Mesenchymal stem cell (in vitro differentiated cells and primary cell): Measurements from ENCODE around the gene STX7.

Experiments
- DNase-seq: peaks from one replicate; pipeline ENCODE4 v3.0.0-alpha.2; 2013
- H2AFZ ChIP-seq: one replicate; pipeline ENCODE4 v1.6.1; 2013; ENCODE audit warnings: low read depth, mild to moderate bottlenecking, control low read depth, inconsistent platforms, low read length, moderate library complexity
- H2AK5ac ChIP-seq: 2 replicates; pipeline ENCODE4 v1.6.1; 2013; ENCODE audit warnings: low read length, moderate library complexity, mild to moderate bottlenecking, inconsistent platforms; ENCODE audit not compliant: severe bottlenecking
- H2BK120ac ChIP-seq: one replicate; pipeline ENCODE4 v1.6.1; 2013; ENCODE audit warnings: low read depth, mild to moderate bottlenecking, inconsistent platforms, low read length, moderate library complexity
- H2BK12ac ChIP-seq, 2 experiments: one replicate each; pipeline ENCODE4 v1.6.1; 2013; ENCODE audit warnings: inconsistent platforms in 2 of 2, low read length in 2 of 2, mild to moderate bottlenecking in 2 of 2, moderate library complexity in 2 of 2, control low read depth in 1 of 2
- H2BK15ac ChIP-seq: one replicate; pipeline ENCODE4 v1.6.1; 2013; ENCODE audit warnings: mild to moderate bottlenecking, low read depth, inconsistent platforms; ENCODE audit not compliant: poor library complexity, severe bottlenecking
- H2BK5ac ChIP-seq: 2 replicates; pipeline ENCODE4 v1.6.1; 2013; ENCODE audit warnings: low read depth, mild to moderate bottlenecking, low read length, control low read depth, inconsistent platforms; ENCODE audit not compliant: poor library complexity, severe bottlenecking
- H3K14ac ChIP-seq, 2 experiments: one replicate each; pipeline ENCODE4 v1.6.1; 2013; ENCODE audit warnings: inconsistent platforms in 2 of 2, low read length in 2 of 2, control low read depth in 1 of 2, mild to moderate bottlenecking in 1 of 2, moderate library complexity in 1 of 2
- H3K18ac ChIP-seq, 2 experiments: one replicate each; pipeline ENCODE4 v1.6.1; 2013; ENCODE audit warnings: inconsistent platforms in 2 of 2, low read length in 2 of 2, control low read depth in 1 of 2, low read depth in 1 of 2, mild to moderate bottlenecking in 1 of 2
- H3K23ac ChIP-seq, 2 experiments: one replicate each; pipeline ENCODE4 v1.6.1; 2013; ENCODE audit warnings: inconsistent platforms in 2 of 2, low read length in 2 of 2, mild to moderate bottlenecking in 2 of 2, moderate library complexity in 2 of 2, control low read depth in 1 of 2
- H3K27ac ChIP-seq: 2 replicates; pipeline ENCODE4 v1.5.1; 2013; ENCODE audit warnings: mild to moderate bottlenecking, moderate library complexity, low read length, control low read depth, inconsistent platforms; ENCODE audit not compliant: poor library complexity, severe bottlenecking
- H3K27me3 ChIP-seq, 2 experiments: 2 replicates each; pipeline versions ENCODE4 v1.6.1 to v1.7.0; 2013; ENCODE audit warnings: low read length in 2 of 2, mild to moderate bottlenecking in 2 of 2, moderate library complexity in 2 of 2, control low read depth in 1 of 2, inconsistent platforms in 1 of 2; ENCODE audit not compliant: control insufficient read depth in 1 of 2, insufficient read depth in 1 of 2
- H3K36me3 ChIP-seq, 2 experiments: 2 replicates each; pipeline versions ENCODE4 v1.6.1 to v1.7.0; 2013; ENCODE audit warnings: low read length in 2 of 2, control low read depth in 1 of 2, inconsistent platforms in 1 of 2, low read depth in 1 of 2, mild to moderate bottlenecking in 1 of 2; ENCODE audit not compliant: insufficient read depth in 2 of 2, control insufficient read depth in 1 of 2
- H3K4ac ChIP-seq, 2 experiments: one replicate each; pipeline ENCODE4 v1.6.1; 2013; ENCODE audit warnings: inconsistent platforms in 2 of 2, low read length in 2 of 2, mild to moderate bottlenecking in 2 of 2, moderate library complexity in 2 of 2, control low read depth in 1 of 2, low read depth in 1 of 2
- H3K4me1 ChIP-seq: 2 replicates; pipeline ENCODE4 v1.6.1; 2013; ENCODE audit warnings: low read depth, low read length, control low read depth; ENCODE audit not compliant: control insufficient read depth, insufficient read depth
- H3K4me2 ChIP-seq: 2 replicates; pipeline ENCODE4 v1.6.1; 2013; ENCODE audit warnings: low read length, mild to moderate bottlenecking, inconsistent platforms; ENCODE audit not compliant: poor library complexity, severe bottlenecking
- H3K4me3 ChIP-seq, 2 experiments: 2 replicates each; pipeline versions ENCODE4 v1.5.1 to v1.7.0; 2013; ENCODE audit warnings: low read length in 2 of 2, mild to moderate bottlenecking in 2 of 2, control low read depth in 1 of 2, low read depth in 1 of 2; ENCODE audit not compliant: insufficient read depth in 1 of 2
- H3K79me1 ChIP-seq: replicated peaks from 2 replicates; pipeline ENCODE4 v1.6.1; 2013; ENCODE audit warnings: mild to moderate bottlenecking, control low read depth, low read length, inconsistent platforms; ENCODE audit not compliant: poor library complexity, severe bottlenecking
- H3K9ac ChIP-seq: 2 replicates; pipeline ENCODE4 v1.7.0; 2013; ENCODE audit warnings: mild to moderate bottlenecking, low read length, moderate library complexity
- H3K9me3 ChIP-seq: 2 replicates; pipeline ENCODE4 v1.7.0; 2013; ENCODE audit warnings: mild to moderate bottlenecking, low read length; ENCODE audit not compliant: control insufficient read depth
- H4K8ac ChIP-seq: one replicate; pipeline ENCODE4 v1.6.1; 2013; ENCODE audit warnings: inconsistent platforms, mild to moderate bottlenecking, low read length, moderate library complexity
- H4K91ac ChIP-seq: one replicate; pipeline ENCODE4 v1.6.1; 2013; ENCODE audit warnings: mild to moderate bottlenecking, low read length, inconsistent platforms
- WGBS: methylation state at CpG from one replicate; pipeline ENCODE4 v1.1.7; 2013; ENCODE audit warnings: mixed read lengths; 5-methylcytosine and 5-hydroxymethylcytosine counted together

Gene STX7

DNA sequence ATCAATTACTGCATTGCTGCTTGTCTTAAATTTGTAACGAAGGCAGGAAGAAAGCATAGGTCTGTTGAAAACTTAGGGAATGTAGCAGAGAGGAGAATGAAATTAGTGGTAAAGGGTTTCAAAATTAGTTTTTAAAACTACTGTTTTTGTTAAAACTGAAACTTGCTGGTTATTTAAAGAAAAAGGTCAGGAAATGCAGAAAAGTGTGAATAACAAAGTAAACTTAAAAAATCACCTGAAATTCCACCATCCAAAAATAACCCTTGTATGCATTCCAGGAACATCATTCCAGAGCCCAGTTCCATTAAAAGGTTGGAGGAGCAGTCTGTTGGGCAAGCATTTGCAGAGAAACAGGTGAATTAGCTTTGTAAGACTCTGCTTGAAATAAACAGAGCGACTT, 108.6 kb downstream of the STX7 start:
- 70% methylated on average over 2 of the region's 2 CpGs for WGBS
- Histone ChIP-seq H3K27me3 (no peaks in the 10 kb centered on the region), H2BK120ac (no peak overlapping the region), H3K9me3 (no peaks in the 10 kb centered on the region), H3K36me3 (no peaks in the 10 kb centered on the region), H2BK15ac (no peak overlapping the region), H3K79me1 (peaks cover 7% of the 10 kb centered on the region), H2BK5ac (no peak overlapping the region), H3K23ac (no peak overlapping the region), H2AFZ (no peak overlapping the region), H3K4me2 (no peak overlapping the region), H2BK12ac (no peak overlapping the region), H3K9ac (no peak overlapping the region), H2AK5ac (no peak overlapping the region), H3K4me3 (peak overlapping the region in 1 of 2 experiments; percentile 92), H4K8ac (no peak overlapping the region), H3K14ac (no peak overlapping the region), H3K4me1 (peaks cover 11% of the 10 kb centered on the region), H3K27ac (peak overlapping the region; percentile 17), H4K91ac (no peak overlapping the region), H3K4ac (no peak overlapping the region), H3K18ac (no peak overlapping the region)
- DNase-seq = no peak

DNA sequence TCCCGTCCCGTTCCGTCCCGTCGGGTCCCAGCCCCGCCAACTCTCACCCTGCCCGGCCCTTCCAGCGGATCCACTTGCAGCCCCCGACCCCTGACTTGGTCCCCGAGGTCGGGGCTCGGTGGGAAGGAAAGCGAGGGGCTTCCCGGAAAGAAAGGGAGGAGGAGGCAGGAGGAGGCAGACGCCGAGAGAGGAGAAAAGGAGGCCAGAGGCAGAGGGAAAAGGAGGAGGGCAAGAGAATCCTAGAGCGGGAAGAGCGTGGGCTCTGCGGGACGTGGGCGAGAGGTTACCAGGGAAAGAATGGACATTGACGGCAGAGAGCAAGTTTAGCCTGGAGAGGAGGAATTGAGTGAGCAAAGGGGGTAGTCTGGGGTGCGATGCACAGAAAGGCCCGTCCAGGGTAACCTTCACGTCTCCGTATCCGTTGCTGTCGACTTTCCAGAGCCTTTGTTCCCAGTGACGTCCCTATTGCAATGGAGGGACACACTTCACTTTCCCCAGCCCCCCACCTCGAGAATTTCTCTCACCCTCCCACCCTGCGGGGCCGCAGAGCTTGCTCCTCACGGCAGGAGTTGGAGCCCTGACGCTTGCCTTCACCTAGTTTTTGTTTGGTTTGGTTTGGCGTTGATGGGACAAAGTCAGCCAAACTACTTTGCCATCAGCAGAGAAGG, 111.2 kb downstream of the STX7 start:
- DNase-seq = no peak
- H2BK120ac ChIP-seq = no peak overlapping the region
- peak overlapping the region in 1 of 2 experiments; percentile 84 for H3K23ac ChIP-seq
- no peaks in the 10 kb centered on the region for H3K36me3 ChIP-seq
- peaks cover 11% of the 10 kb centered on the region for H3K4me1 ChIP-seq
- H2AFZ ChIP-seq = peak overlapping the region; percentile 57
- peak overlapping the region; percentile 76 for H4K8ac ChIP-seq
- H3K14ac ChIP-seq = no peak overlapping the region
- peak overlapping the region; percentile 90 for H3K9ac ChIP-seq
- H3K27ac ChIP-seq = no peak overlapping the region
- H2BK5ac ChIP-seq = no peak overlapping the region
- H3K4me2 ChIP-seq = peak overlapping the region; percentile 97
- peak overlapping the region; percentile 80 for H2BK15ac ChIP-seq
- no peak overlapping the region for H2AK5ac ChIP-seq
- H2BK12ac ChIP-seq = no peak overlapping the region
- no peak overlapping the region for H4K91ac ChIP-seq
- no peak overlapping the region for H3K4ac ChIP-seq
- no peaks in the 10 kb centered on the region for H3K27me3 ChIP-seq
- peaks cover 10% of the 10 kb centered on the region for H3K79me1 ChIP-seq
- H3K4me3 ChIP-seq = peak overlapping the region; percentile 92 to 100
- 5% methylated on average over 22 of the region's 35 CpGs for whole genome bisulfite sequencing
- H3K18ac ChIP-seq = peak overlapping the region; percentile 13 to 93
- no peaks in the 10 kb centered on the region for H3K9me3 ChIP-seq

DNA sequence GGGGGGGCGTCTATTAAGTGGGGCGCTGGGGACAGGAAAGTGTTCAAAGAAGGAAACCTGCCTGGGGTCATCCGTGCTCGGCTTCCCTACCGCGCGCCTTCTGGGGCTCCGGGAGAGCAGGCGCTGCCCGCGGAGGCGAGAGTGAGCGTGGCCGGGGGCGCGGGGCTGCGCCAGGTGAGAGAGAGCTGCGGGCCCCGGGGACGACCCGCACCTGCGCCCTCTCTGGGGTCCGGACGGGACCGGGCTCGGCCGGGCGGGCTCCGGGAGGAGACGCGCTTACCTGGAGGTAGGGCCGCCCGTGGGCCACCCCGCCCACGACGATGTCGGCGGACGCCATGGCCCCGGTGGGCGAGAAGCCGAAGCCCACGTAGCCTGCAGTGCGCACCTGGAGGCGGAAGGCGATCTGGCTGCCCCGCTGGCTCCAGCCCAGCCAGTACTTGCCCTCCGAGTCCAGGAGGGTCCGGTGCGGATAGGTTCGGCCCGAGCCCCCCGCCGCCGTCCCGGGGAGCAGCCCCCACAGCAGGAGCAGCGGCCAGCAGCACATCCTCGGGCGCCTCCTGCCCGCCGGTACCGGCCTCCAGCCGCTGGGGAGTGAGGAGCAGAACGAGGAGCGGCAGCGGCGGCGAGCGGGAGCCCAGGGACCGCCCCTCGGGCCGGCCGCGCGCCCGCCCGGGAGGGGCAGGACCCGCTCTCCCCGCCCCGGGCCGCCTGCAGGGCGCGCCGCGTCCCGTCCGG, 111.9 kb downstream of the STX7 start, which contains the start of gene MOXD1:
MOXD1 (minus strand) TSS at position 593 of the 735 bp plus-strand sequence; CDS start at position 544, 49 bp downstream.
- peak within 1 kb of the TSS; percentile 92 to 100 for H3K4me3 ChIP-seq
- H3K79me1 ChIP-seq = peaks cover 10% of the 10 kb centered on the region
- peak within 1 kb of the TSS; percentile 76 for H2AFZ ChIP-seq
- no peaks in the 10 kb centered on the region for H3K36me3 ChIP-seq
- no peaks in the 10 kb centered on the region for H3K9me3 ChIP-seq
- H3K23ac ChIP-seq = peak within 1 kb of the TSS in 1 of 2 experiments; percentile 98
- H4K8ac ChIP-seq = peak within 1 kb of the TSS; percentile 84
- peak within 1 kb of the TSS; percentile 97 for H3K4me2 ChIP-seq
- no peaks in the 10 kb centered on the region for H3K27me3 ChIP-seq
- no peak within 1 kb of the TSS for H2BK5ac ChIP-seq
- H3K4me1 ChIP-seq = peaks cover 11% of the 10 kb centered on the region
- peak within 1 kb of the TSS; percentile 90 for H3K9ac ChIP-seq
- H3K4ac ChIP-seq = peak within 1 kb of the TSS in 1 of 2 experiments; percentile 62
- peak within 1 kb of the TSS; percentile 34 for H3K27ac ChIP-seq
- 1% methylated on average over 33 of the region's 87 CpGs for WGBS
- H2AK5ac ChIP-seq = peak within 1 kb of the TSS; percentile 10
- peak within 1 kb of the TSS; percentile 80 for H2BK15ac ChIP-seq
- peak within 1 kb of the TSS; percentile 63 to 94 for H3K18ac ChIP-seq
- H4K91ac ChIP-seq = peak within 1 kb of the TSS; percentile 91
- H2BK120ac ChIP-seq = peak within 1 kb of the TSS; percentile 61
- H3K14ac ChIP-seq = peak within 1 kb of the TSS in 1 of 2 experiments; percentile 98
- DNase-seq = peak; percentile 58
- H2BK12ac ChIP-seq = peak within 1 kb of the TSS in 1 of 2 experiments; percentile 76

DNA sequence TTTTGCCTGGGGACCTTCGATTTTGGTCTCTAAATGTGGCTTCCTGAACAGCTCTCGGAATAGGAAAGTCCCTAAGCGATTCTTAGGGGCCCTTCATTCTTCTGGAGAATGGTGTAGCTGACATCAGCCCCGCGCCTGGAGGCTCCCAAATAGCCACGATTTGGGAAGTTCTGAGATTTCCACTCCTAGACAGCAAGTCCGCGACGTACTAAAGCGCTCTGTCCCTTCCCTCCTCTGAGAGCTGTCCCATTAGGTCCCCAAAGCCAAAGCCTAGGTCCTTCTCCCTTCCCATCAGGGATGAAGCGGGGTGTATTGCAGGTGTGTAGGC, 112.4 kb downstream of the STX7 start:
- H4K8ac ChIP-seq = peak overlapping the region; percentile 84
- H4K91ac ChIP-seq = no peak overlapping the region
- H3K14ac ChIP-seq = no peak overlapping the region
- peak overlapping the region; percentile 90 for H3K9ac ChIP-seq
- no peak overlapping the region for H3K4ac ChIP-seq
- peaks cover 5% of the 10 kb centered on the region for H3K9me3 ChIP-seq
- 21% methylated on average over 6 of the region's 11 CpGs for WGBS
- no peak overlapping the region for H3K23ac ChIP-seq
- peak; percentile 23 for DNase-seq
- H3K36me3 ChIP-seq = no peaks in the 10 kb centered on the region
- peak overlapping the region; percentile 97 for H3K4me2 ChIP-seq
- H3K27me3 ChIP-seq = no peaks in the 10 kb centered on the region
- peak overlapping the region; percentile 10 for H2AK5ac ChIP-seq
- H2BK15ac ChIP-seq = no peak overlapping the region
- no peak overlapping the region for H3K18ac ChIP-seq
- H2BK12ac ChIP-seq = no peak overlapping the region
- H3K4me3 ChIP-seq = peak overlapping the region; percentile 92 to 100
- H2BK120ac ChIP-seq = no peak overlapping the region
- peaks cover 10% of the 10 kb centered on the region for H3K79me1 ChIP-seq
- peak overlapping the region; percentile 57 for H2AFZ ChIP-seq
- no peak overlapping the region for H2BK5ac ChIP-seq
- peak overlapping the region; percentile 34 for H3K27ac ChIP-seq
- peaks cover 11% of the 10 kb centered on the region for H3K4me1 ChIP-seq
